ENCODE measurements around the gene MTUS2. TPM values are rescaled to one million over a fixed set of nuclear protein-coding genes. Genes with fewer than 3 reads are reported as not detected.

MTUS2 gene
- total and polyA plus RNA-seq, 2 experiments from 2014 or later: 0.27 to 0.38 TPM

DNA sequence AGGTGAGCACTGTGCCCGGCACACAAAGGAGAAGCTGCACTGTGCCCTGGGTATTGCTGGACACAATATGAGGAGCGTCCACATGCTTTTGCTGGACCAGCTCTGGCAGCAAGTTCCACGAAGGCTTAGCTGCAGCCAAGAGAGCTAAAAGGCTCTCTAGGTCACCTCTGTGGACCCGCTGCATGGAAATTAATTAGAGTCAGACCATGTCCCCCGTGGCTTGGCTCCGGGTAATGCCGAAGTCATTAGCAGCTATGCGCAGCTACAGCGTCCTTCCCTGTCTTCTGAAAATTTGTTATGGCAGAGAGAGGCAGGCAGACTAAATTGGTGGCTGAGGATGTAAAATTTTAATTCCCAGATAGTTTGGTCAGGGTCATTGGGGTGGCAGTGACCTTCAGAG, 503.8 kb downstream of the MTUS2 start (continued):
- no peak for TF ChIP-seq ETS1 (IDR thresholded peaks at IDR 0.05)

DNA sequence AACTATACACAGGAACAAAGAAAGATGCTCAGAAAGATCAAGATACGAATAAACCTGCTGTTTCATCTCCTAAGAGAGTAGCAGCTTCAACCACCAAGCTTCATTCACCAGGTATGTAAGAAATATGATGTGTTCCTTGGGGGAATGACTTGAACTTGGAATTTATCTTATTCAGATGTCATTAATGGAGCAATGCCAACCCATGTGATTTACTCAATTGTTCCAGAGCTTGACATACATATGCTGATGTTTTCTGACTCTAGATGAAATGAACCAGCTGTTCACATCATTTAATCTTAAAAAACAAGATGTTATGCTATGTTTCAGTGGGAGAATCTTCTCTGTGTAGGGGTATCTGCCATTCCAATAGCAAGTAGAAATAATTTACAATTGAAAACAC, 504.5 kb downstream of the MTUS2 start:
- no peaks in the 10 kb centered on the region for H3K36me3 ChIP-seq (ENCODE audit: insufficient read depth)
- no peaks in the 10 kb centered on the region for H3K27me3 Mint-ChIP-seq (ENCODE audit: insufficient read depth, low read depth, poor library complexity)
- TF ChIP-seq EZH2 (IDR thresholded peaks at IDR 0.05; ENCODE audit: low read depth, unreplicated experiment) (no peak), POLR2AphosphoS5 (IDR thresholded peaks at IDR 0.05; ENCODE audit: low read depth) (no peak), EZH2phosphoT487 (IDR thresholded peaks at IDR 0.05; ENCODE audit: unreplicated experiment) (no peak), STAT1 (IDR thresholded peaks at IDR 0.05; ENCODE audit: unreplicated experiment) (no peak), ZNF114 (CRISPR knock-in tag; IDR thresholded peaks at IDR 0.05) (no peak), ZNF331 (CRISPR knock-in tag; IDR thresholded peaks at IDR 0.05; ENCODE audit: low read depth) (no peak), ETS1 (IDR thresholded peaks at IDR 0.05) (no peak), CREB1 (CRISPR knock-in tag; IDR thresholded peaks at IDR 0.05; ENCODE audit: low read depth) (no peak), NANOG (IDR thresholded peaks at IDR 0.05; ENCODE audit: borderline replicate concordance) (no peak)
- TF ChIP-seq, protein P1, sequence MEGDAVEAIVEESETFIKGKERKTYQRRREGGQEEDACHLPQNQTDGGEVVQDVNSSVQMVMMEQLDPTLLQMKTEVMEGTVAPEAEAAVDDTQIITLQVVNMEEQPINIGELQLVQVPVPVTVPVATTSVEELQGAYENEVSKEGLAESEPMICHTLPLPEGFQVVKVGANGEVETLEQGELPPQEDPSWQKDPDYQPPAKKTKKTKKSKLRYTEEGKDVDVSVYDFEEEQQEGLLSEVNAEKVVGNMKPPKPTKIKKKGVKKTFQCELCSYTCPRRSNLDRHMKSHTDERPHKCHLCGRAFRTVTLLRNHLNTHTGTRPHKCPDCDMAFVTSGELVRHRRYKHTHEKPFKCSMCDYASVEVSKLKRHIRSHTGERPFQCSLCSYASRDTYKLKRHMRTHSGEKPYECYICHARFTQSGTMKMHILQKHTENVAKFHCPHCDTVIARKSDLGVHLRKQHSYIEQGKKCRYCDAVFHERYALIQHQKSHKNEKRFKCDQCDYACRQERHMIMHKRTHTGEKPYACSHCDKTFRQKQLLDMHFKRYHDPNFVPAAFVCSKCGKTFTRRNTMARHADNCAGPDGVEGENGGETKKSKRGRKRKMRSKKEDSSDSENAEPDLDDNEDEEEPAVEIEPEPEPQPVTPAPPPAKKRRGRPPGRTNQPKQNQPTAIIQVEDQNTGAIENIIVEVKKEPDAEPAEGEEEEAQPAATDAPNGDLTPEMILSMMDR (conservative IDR thresholded peaks at IDR 0.05; ENCODE audit: low read depth in 2 of 2): no peak
- TF ChIP-seq, protein P2, sequence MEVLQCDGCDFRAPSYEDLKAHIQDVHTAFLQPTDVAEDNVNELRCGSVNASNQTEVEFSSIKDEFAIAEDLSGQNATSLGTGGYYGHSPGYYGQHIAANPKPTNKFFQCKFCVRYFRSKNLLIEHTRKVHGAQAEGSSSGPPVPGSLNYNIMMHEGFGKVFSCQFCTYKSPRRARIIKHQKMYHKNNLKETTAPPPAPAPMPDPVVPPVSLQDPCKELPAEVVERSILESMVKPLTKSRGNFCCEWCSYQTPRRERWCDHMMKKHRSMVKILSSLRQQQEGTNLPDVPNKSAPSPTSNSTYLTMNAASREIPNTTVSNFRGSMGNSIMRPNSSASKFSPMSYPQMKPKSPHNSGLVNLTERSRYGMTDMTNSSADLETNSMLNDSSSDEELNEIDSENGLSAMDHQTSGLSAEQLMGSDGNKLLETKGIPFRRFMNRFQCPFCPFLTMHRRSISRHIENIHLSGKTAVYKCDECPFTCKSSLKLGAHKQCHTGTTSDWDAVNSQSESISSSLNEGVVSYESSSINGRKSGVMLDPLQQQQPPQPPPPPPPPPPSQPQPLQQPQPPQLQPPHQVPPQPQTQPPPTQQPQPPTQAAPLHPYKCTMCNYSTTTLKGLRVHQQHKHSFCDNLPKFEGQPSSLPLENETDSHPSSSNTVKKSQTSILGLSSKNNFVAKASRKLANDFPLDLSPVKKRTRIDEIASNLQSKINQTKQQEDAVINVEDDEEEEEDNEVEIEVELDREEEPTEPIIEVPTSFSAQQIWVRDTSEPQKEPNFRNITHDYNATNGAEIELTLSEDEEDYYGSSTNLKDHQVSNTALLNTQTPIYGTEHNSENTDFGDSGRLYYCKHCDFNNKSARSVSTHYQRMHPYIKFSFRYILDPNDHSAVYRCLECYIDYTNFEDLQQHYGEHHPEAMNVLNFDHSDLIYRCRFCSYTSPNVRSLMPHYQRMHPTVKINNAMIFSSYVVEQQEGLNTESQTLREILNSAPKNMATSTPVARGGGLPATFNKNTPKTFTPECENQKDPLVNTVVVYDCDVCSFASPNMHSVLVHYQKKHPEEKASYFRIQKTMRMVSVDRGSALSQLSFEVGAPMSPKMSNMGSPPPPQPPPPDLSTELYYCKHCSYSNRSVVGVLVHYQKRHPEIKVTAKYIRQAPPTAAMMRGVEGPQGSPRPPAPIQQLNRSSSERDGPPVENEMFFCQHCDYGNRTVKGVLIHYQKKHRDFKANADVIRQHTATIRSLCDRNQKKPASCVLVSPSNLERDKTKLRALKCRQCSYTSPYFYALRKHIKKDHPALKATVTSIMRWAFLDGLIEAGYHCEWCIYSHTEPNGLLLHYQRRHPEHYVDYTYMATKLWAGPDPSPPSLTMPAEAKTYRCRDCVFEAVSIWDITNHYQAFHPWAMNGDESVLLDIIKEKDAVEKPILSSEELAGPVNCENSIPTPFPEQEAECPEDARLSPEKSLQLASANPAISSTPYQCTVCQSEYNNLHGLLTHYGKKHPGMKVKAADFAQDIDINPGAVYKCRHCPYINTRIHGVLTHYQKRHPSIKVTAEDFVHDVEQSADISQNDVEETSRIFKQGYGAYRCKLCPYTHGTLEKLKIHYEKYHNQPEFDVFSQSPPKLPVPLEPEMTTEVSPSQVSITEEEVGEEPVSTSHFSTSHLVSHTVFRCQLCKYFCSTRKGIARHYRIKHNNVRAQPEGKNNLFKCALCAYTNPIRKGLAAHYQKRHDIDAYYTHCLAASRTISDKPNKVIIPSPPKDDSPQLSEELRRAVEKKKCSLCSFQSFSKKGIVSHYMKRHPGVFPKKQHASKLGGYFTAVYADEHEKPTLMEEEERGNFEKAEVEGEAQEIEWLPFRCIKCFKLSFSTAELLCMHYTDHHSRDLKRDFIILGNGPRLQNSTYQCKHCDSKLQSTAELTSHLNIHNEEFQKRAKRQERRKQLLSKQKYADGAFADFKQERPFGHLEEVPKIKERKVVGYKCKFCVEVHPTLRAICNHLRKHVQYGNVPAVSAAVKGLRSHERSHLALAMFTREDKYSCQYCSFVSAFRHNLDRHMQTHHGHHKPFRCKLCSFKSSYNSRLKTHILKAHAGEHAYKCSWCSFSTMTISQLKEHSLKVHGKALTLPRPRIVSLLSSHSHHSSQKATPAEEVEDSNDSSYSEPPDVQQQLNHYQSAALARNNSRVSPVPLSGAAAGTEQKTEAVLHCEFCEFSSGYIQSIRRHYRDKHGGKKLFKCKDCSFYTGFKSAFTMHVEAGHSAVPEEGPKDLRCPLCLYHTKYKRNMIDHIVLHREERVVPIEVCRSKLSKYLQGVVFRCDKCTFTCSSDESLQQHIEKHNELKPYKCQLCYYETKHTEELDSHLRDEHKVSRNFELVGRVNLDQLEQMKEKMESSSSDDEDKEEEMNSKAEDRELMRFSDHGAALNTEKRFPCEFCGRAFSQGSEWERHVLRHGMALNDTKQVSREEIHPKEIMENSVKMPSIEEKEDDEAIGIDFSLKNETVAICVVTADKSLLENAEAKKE (CRISPR knock-in tag; IDR thresholded peaks at IDR 0.05): no peak
- TF ChIP-seq, protein P3, sequence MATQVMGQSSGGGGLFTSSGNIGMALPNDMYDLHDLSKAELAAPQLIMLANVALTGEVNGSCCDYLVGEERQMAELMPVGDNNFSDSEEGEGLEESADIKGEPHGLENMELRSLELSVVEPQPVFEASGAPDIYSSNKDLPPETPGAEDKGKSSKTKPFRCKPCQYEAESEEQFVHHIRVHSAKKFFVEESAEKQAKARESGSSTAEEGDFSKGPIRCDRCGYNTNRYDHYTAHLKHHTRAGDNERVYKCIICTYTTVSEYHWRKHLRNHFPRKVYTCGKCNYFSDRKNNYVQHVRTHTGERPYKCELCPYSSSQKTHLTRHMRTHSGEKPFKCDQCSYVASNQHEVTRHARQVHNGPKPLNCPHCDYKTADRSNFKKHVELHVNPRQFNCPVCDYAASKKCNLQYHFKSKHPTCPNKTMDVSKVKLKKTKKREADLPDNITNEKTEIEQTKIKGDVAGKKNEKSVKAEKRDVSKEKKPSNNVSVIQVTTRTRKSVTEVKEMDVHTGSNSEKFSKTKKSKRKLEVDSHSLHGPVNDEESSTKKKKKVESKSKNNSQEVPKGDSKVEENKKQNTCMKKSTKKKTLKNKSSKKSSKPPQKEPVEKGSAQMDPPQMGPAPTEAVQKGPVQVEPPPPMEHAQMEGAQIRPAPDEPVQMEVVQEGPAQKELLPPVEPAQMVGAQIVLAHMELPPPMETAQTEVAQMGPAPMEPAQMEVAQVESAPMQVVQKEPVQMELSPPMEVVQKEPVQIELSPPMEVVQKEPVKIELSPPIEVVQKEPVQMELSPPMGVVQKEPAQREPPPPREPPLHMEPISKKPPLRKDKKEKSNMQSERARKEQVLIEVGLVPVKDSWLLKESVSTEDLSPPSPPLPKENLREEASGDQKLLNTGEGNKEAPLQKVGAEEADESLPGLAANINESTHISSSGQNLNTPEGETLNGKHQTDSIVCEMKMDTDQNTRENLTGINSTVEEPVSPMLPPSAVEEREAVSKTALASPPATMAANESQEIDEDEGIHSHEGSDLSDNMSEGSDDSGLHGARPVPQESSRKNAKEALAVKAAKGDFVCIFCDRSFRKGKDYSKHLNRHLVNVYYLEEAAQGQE (IDR thresholded peaks at IDR 0.05; ENCODE audit: unreplicated experiment): no peak

More for the DNA sequence above, 504.5 kb downstream of the MTUS2 start:
- H3K4me2 ChIP-seq: no peak overlapping the region
- no peaks in the 10 kb centered on the region; the same call in 1 of the 3 replicates for H3K9me3 Mint-ChIP-seq
- ATAC-seq (no peak), DNase-seq (ENCODE audit: low spot score) (no peak)
- H3K4me1 Mint-ChIP-seq: no peaks in the 10 kb centered on the region
- no peaks in the 10 kb centered on the region for H3F3A ChIP-seq (replicated peaks; ENCODE audit: low read depth)
- no peaks in the 10 kb centered on the region for H3K27me3 ChIP-seq (ENCODE audit: insufficient read depth)
- no peaks in the 10 kb centered on the region for H3K36me3 Mint-ChIP-seq (ENCODE audit: low read depth)
- no peaks in the 10 kb centered on the region for H3K4me1 ChIP-seq (ENCODE audit: insufficient read depth)
- no peak overlapping the region for H3K27ac Mint-ChIP-seq
- H4K20me1 ChIP-seq (replicated peaks; ENCODE audit: insufficient read depth): no peaks in the 10 kb centered on the region
- H3K4me3 ChIP-seq: no peak overlapping the region
- H3K4me3 Mint-ChIP-seq: no peak overlapping the region
- no peaks in the 10 kb centered on the region for H3K9me2 ChIP-seq (ENCODE audit: insufficient read depth)
- no peak overlapping the region for H2AFZ ChIP-seq
- H3K79me2 ChIP-seq (replicated peaks; ENCODE audit: insufficient read depth): no peaks in the 10 kb centered on the region
- H3K27ac ChIP-seq (ENCODE audit: low read depth): no peak overlapping the region
